A549 treated with Hydrocortisone at 1 μM for 4 hours (cell line): ENCODE measurements around the gene KDELR1. TPM values are rescaled to one million over a fixed set of nuclear protein-coding genes. Genes with fewer than 3 reads are reported as not detected.

Source experiments
- total RNA-seq: library from RNA; stranded (reverse); fragments of 200-300 nt; extraction: Qiagen RNA extraction; gene quantifications from 5 replicates; pipeline ENCODE4 v1.2.3, GENCODE V29; 2022

Gene KDELR1
- total RNA-seq = 389 to 432 TPM (median 425 TPM) in 5 replicates

DNA sequence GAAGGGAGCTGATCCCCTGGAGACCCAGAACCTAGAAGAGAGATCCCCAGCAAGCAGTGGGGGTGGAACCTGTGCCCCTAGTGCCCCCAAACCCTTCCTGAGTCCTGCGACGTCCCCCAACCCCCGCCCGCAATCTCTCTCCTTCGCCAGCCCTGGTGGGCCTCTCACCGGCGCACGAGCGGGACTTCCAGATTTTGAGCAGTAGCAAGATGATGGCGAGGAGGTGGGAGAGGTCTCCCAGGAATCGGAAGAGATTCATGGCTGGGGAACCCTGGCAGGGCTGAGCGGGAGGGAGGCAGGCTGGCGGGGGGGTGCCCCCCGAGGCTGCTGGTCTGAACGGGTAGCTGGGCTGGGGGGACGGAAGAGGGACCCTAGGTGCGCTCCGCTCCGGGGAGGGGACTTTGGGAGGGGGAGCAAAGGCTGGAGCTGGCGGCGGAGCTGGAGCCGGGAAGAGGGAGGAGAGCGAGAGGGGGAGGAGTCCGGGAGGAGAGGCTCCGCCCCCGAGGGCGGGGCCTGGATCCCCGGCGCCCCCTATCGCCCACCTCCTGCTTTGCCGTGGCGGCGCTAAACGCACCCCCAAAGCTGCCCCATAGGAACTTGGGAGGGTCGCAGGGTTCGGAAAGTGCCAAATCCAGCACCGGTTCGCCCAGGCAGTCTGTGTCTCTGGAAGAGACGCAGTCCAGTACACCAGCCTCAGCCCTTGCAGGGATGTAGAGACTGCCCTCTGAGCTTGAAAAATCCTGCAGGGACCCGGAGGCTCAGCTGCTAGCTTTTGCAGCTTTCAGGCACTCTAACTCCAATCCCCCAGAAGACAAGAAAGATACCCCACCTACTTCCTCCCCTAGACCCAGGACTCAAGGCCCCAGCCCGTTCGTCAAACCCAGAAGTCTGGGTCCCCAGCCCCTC lies at the start of gene KDELR1:
TSS of gene KDELR1 (minus strand) at position 452 of the 906 bp plus-strand sequence. CDS start at position 259, 193 bp downstream.

DNA sequence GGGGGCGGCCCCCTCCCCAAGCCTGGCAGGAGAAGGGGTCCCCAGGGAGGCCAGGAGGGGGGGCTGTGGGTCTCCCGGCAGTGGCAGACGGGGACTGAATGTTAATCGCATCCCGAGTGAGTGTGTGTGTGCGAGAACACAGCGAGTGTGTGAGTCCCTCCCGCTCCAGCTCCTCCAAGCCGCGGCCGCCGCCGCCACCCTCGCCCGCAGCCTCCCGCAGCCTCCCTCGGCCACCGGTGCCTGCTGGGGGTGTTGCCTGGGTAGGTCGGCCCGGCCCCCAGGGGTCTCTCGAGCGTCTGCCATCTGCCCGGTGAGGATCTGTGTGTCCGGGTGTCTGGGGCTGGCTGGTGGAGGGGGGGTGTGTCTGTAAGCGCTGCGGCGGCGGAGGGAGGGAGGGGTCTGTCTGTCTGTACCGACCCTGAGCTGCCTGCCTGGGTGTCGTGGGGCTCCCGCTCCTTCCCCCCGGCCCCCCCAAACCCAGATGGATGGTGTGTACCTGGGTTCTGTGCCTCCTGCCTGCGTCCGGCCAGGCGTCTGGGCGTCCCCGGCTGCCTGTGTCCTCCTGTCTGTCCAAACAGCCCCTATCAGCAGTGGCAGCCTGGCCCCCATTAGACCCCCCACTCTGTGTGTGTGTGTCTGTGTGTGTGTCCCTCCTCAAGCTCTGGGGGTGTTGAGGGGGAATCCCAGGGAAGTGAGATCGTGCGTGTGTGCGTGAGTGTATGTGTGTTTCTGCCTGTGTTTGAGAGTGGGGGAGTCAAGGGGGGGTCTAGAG lies 2.4 kb upstream of the KDELR1 start, which contains the start of gene GRIN2D:
TSS of gene GRIN2D (plus strand) at position 110 of the 772 bp plus-strand sequence. CDS start 4,725 bp downstream, outside the sequence.

DNA sequence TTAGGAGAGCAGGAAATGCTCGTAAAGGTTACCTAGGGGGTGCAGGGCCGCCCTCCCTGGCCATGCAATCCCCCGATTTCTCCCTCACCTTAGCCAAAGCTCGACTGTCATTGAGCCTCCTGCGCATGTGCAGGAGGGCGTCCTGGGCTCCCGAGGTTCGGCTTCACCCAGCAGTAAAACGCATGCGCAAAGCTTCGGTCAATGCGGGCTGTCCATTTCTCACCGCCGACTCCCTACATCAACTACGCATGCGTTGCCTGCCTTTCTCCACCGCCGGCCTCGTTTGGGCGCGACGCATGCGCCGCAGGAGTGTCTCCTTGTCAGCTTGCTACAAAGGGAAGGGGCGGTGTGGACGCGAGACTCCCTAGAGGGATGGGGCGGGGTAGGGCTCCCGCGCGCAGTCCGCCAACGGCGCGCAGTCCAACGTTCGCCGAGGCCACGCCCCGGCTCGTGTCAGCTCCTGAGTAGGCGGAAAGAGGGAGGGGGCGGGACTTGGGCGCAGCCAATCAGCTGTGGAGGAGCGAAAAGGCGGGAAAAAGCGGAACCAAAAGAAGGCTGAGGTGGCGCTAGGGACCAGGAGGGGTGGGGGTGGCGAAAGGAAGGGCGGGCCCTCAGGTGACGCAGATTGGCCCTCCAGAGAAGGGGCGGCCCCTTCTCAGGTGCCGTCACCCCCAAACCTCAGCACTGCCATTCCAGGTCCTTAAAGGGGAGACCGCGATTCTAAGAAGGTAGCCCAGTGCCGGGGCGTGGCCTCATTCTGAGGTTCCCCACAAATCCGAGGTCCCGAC lies 27.3 kb downstream of the KDELR1 start, which contains the start of the genes SYNGR4 and TMEM143:
TSS of gene SYNGR4 (plus strand) at position 558 of the 788 bp plus-strand sequence. CDS start 1,476 bp downstream, outside the sequence.
TSS of gene TMEM143 (minus strand) at position 131 of the 788 bp plus-strand sequence. CDS start at position 111, 20 bp downstream.

Other genes starting within 250 kb of the KDELR1 start
- 56.1 to 67.2 TPM (median 64.2 TPM) in 5 replicates for gene LIG1, start 221.2 kb downstream of the KDELR1 start, total RNA-seq
- gene ZSWIM9, start 220.9 kb downstream of the KDELR1 start, total RNA-seq = 6.1 to 7.2 TPM (median 6.5 TPM) in 5 replicates
- gene CARD8, start 135.6 kb downstream of the KDELR1 start, total RNA-seq = 13.8 to 17.5 TPM (median 16.7 TPM) in 5 replicates
- 6.4 to 9.1 TPM (median 7.1 TPM) in 5 replicates for gene ZNF114, start 121.5 kb downstream of the KDELR1 start, total RNA-seq
- 365 to 468 TPM (median 427 TPM) in 5 replicates for gene EMP3, start 66.0 kb downstream of the KDELR1 start, total RNA-seq
- 2.9 to 5.3 TPM (median 4.3 TPM) in 5 replicates for gene TMEM143, start 27.6 kb downstream of the KDELR1 start, total RNA-seq
- gene SYNGR4, start 27.2 kb downstream of the KDELR1 start, total RNA-seq = 0.93 to 3.6 TPM (median 3.1 TPM) in 5 replicates
- 6.5 to 8.9 TPM (median 7.6 TPM) in 5 replicates for gene GRIN2D, start 2.1 kb upstream of the KDELR1 start, total RNA-seq
- gene GRWD1, start 54.4 kb upstream of the KDELR1 start, total RNA-seq = 108 to 129 TPM (median 110 TPM) in 5 replicates
- 0.93 to 2.0 TPM (median 1.1 TPM) in 5 replicates for gene KCNJ14, start 64.0 kb upstream of the KDELR1 start, total RNA-seq
- 54.5 to 64.5 TPM (median 61.2 TPM) in 5 replicates for gene CYTH2, start 77.8 kb upstream of the KDELR1 start, total RNA-seq
- 2.7 to 5.6 TPM (median 4.5 TPM) in 5 replicates for gene LMTK3, start 120.3 kb upstream of the KDELR1 start, total RNA-seq
- gene SULT2B1, start 160.6 kb upstream of the KDELR1 start, total RNA-seq = 12.0 to 17.5 TPM (median 14.0 TPM) in 5 replicates
- gene SPACA4, start 215.2 kb upstream of the KDELR1 start, total RNA-seq = not detected in 5 replicates
- gene FAM83E, start 223.5 kb upstream of the KDELR1 start, total RNA-seq = 0.10 to 0.36 TPM (median 0.15 TPM) in 5 replicates
- gene RPL18, start 227.6 kb upstream of the KDELR1 start, total RNA-seq = 3,143 to 3,491 TPM (median 3,212 TPM) in 5 replicates
- 12.5 to 17.2 TPM (median 14.5 TPM) in 5 replicates for gene SPHK2, start 228.0 kb upstream of the KDELR1 start, total RNA-seq
- 1.6 to 2.3 TPM (median 1.8 TPM) in 5 replicates for gene DBP, start 245.8 kb upstream of the KDELR1 start, total RNA-seq